ENCODE data around the gene PIK3CA. TPM values are rescaled to one million over a fixed set of nuclear protein-coding genes. Genes with fewer than 3 reads are reported as not detected.

Gene PIK3CA
- total and polyA plus RNA-seq, 2 donors, result 14.1 to 27.3 TPM

DNA sequence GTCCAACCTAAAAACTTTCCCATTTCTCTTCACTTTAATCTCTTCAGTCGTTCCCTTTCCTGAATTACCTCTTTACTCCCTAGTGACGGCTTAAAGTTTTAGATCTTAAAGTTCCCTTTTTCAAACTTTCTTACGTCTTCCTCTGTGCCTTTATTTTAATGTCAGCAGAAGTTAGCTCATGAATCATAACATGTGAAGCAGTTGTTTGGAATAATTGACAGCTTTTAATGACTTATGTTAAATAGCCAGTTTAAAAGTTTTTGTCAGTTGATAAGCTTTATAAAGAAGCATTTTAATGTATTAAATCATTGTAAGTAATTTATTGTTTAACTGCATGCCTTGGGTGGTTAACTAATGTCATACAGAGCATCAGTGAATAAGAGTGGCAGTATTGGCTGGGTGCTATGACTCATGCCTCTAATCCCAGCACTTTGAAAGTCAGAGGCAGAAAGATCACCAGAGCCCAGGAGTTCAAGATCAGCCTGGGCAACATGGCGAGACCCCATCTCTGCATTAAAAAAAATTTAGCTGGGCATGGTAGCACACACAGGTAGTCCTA lies 33.9 kb downstream of the PIK3CA start:
- Histone ChIP-seq H3K36me3 (ENCODE audit: control insufficient read depth in 2 of 2, insufficient read depth in 2 of 2, low read length in 1 of 2) (no peaks in the 10 kb centered on the region), H3K4me3 (ENCODE audit: low read length in 2 of 2) (no peak overlapping the region), H3K4me1 (ENCODE audit: control insufficient read depth in 2 of 2, insufficient read depth in 2 of 2, low read length in 2 of 2) (peaks cover 0 to 3% of the 10 kb centered on the region in 2 donors), H3K27ac (ENCODE audit: low read depth in 1 of 2, low read length in 1 of 2) (no peak overlapping the region), H3K9me3 (ENCODE audit: control insufficient read depth in 2 of 2, insufficient read depth in 1 of 2, low read length in 1 of 2) (no peaks in the 10 kb centered on the region), H3K27me3 (ENCODE audit: control insufficient read depth in 2 of 2, insufficient read depth in 1 of 2, low read length in 1 of 2) (no peaks in the 10 kb centered on the region)
- DNase-seq (ENCODE audit: low read depth in 6 of 9, low spot score in 9 of 9), result no peak
- WGBS, result 59% methylated on average over 4 of the region's 4 CpGs

DNA sequence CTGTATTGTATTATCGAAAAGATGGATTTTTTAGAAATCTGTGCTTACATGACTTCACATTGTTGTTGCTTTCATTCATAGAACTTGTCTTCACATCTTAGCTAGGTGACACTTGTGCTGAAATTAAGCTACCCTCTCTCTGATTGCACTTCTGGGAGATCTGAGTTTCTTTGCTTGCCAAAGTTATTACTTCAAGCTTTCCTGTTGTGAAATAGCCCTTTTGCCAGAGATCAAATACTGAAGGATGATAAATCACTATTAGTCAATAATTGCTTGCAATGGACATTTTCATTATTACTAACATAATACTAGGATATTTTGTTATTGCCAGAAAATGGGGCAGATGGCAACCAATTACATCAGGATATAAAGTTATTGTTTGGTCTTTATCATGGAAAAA lies 34.7 kb downstream of the PIK3CA start:
- WGBS, result 99% methylated on average over 1 of the region's 1 CpG
- H3K27ac ChIP-seq (ENCODE audit: low read depth in 1 of 2, low read length in 1 of 2), result no peak overlapping the region

DNA sequence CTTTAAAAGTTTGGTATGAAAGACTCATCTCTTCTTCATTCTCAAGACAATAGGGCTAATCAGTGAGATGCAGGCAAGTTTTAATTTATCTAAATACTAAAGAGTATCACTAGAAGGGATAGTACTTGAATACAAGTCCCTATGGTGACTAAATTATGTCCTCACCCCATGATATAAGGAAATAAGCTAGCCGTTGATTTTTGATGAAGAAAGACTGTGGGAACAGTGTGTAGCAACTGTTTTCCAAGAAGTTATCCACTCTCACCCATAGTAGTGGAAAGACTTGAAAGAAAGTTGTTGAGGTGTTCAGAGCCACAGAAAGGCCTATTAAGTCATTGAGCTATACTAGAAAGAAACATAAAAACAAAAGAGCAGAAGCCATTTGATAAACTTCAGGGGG lies 36.7 kb downstream of the PIK3CA start:
- no peak overlapping the region for H3K27ac ChIP-seq (ENCODE audit: low read depth in 1 of 2, low read length in 1 of 2)
- no peaks in the 10 kb centered on the region for H3K4me1 ChIP-seq (ENCODE audit: control insufficient read depth in 2 of 2, insufficient read depth in 2 of 2, low read length in 2 of 2)
- H3K27me3 ChIP-seq (ENCODE audit: control insufficient read depth in 2 of 2, insufficient read depth in 1 of 2, low read length in 1 of 2), result no peaks in the 10 kb centered on the region
- H3K4me3 ChIP-seq (ENCODE audit: low read length in 2 of 2), result no peak overlapping the region
- H3K36me3 ChIP-seq (ENCODE audit: control insufficient read depth in 2 of 2, insufficient read depth in 2 of 2, low read length in 1 of 2), result no peaks in the 10 kb centered on the region
- no peak for DNase-seq (ENCODE audit: low read depth in 6 of 9, low spot score in 9 of 9)
- WGBS, result 92% methylated on average over 1 of the region's 1 CpG
- H3K9me3 ChIP-seq (ENCODE audit: control insufficient read depth in 2 of 2, insufficient read depth in 1 of 2, low read length in 1 of 2), result no peaks in the 10 kb centered on the region

More for the DNA sequence above, 34.7 kb downstream of the PIK3CA start:
- no peaks in the 10 kb centered on the region for H3K27me3 ChIP-seq (ENCODE audit: control insufficient read depth in 2 of 2, insufficient read depth in 1 of 2, low read length in 1 of 2)
- no peaks in the 10 kb centered on the region for H3K9me3 ChIP-seq (ENCODE audit: control insufficient read depth in 2 of 2, insufficient read depth in 1 of 2, low read length in 1 of 2)
- H3K4me3 ChIP-seq (ENCODE audit: low read length in 2 of 2), result no peak overlapping the region
- no peaks in the 10 kb centered on the region for H3K36me3 ChIP-seq (ENCODE audit: control insufficient read depth in 2 of 2, insufficient read depth in 2 of 2, low read length in 1 of 2)
- peaks cover 0 to 3% of the 10 kb centered on the region in 2 donors for H3K4me1 ChIP-seq (ENCODE audit: control insufficient read depth in 2 of 2, insufficient read depth in 2 of 2, low read length in 2 of 2)
- DNase-seq (ENCODE audit: low read depth in 6 of 9, low spot score in 9 of 9), result no peak

DNA sequence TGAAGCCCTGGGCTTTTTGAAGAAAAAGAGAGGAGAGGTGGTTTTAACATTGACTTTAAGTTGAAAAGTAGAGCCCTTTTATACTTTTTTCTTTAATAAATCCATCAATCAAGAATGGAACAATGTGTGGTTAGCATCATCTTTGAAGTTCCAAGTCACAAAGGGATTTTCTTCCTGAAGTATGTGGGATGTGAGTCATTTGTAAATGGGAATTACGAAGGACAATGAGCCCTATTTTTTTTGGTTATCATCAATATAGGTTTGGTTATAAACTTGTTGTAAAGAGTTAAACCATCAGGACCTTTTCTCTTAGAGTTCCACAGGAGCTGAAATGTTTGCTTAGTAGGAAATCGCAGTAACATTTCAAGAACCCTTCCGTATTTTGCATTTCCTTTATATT lies 38.3 kb downstream of the PIK3CA start:
- no peak overlapping the region for H3K27ac ChIP-seq (ENCODE audit: low read depth in 1 of 2, low read length in 1 of 2)
- H3K27me3 ChIP-seq (ENCODE audit: control insufficient read depth in 2 of 2, insufficient read depth in 1 of 2, low read length in 1 of 2), result no peaks in the 10 kb centered on the region
- no peaks in the 10 kb centered on the region for H3K4me1 ChIP-seq (ENCODE audit: control insufficient read depth in 2 of 2, insufficient read depth in 2 of 2, low read length in 2 of 2)
- no peak for DNase-seq (ENCODE audit: low read depth in 6 of 9, low spot score in 9 of 9)
- no peaks in the 10 kb centered on the region for H3K36me3 ChIP-seq (ENCODE audit: control insufficient read depth in 2 of 2, insufficient read depth in 2 of 2, low read length in 1 of 2)
- no peak overlapping the region for H3K4me3 ChIP-seq (ENCODE audit: low read length in 2 of 2)
- 96% methylated on average over 3 of the region's 3 CpGs for WGBS
- H3K9me3 ChIP-seq (ENCODE audit: control insufficient read depth in 2 of 2, insufficient read depth in 1 of 2, low read length in 1 of 2), result no peaks in the 10 kb centered on the region

DNA sequence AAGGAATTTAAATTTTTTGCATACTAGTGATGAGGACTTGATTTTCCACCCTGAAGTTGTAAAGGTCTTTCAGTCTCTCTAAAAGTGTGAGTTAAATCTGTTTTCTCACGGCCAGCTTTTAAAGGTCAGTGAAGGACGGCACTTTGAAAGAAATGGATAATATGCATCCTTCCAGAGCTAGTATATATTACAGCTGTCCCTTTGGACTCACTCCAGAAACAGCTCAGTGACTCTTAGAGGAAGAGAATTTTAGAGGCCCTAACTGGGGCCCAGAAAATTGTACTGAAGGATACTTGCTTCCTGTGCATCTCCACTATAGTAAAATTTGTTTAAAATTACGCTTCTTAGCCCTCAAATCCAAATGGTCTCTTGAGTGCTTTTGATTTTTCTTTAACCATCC lies 41.6 kb downstream of the PIK3CA start:
- H3K9me3 ChIP-seq (ENCODE audit: control insufficient read depth in 2 of 2, insufficient read depth in 1 of 2, low read length in 1 of 2), result no peaks in the 10 kb centered on the region
- H3K27ac ChIP-seq (ENCODE audit: low read depth in 1 of 2, low read length in 1 of 2), result no peak overlapping the region
- H3K4me3 ChIP-seq (ENCODE audit: low read length in 2 of 2), result no peak overlapping the region
- peaks cover 5 to 6% of the 10 kb centered on the region in 2 donors for H3K4me1 ChIP-seq (ENCODE audit: control insufficient read depth in 2 of 2, insufficient read depth in 2 of 2, low read length in 2 of 2)
- DNase-seq (ENCODE audit: low read depth in 6 of 9, low spot score in 9 of 9), result no peak
- no peaks in the 10 kb centered on the region for H3K36me3 ChIP-seq (ENCODE audit: control insufficient read depth in 2 of 2, insufficient read depth in 2 of 2, low read length in 1 of 2)
- WGBS, result 86% methylated on average over 3 of the region's 3 CpGs
- H3K27me3 ChIP-seq (ENCODE audit: control insufficient read depth in 2 of 2, insufficient read depth in 1 of 2, low read length in 1 of 2), result no peaks in the 10 kb centered on the region

DNA sequence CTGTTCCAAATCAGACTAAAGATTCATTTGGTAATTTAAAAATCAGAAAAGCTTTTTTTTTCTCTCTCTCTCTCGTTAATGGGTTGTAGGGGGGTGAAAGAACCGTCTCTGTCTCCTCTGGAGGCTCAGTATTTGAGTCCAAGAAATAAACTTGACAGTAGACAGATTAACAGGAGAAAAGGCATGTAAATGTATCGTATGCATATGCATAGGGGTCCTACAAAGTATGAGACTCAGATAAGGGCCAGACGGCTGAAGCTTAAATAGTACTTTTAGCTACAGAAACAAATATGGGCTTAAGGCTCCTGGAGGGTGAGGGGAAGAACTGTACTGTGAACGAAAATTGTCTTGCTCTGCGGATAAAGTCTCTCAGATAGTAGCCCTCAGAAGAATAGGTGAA lies 42.4 kb downstream of the PIK3CA start:
- H3K4me1 ChIP-seq (ENCODE audit: control insufficient read depth in 2 of 2, insufficient read depth in 2 of 2, low read length in 2 of 2), result peaks cover 6 to 9% of the 10 kb centered on the region in 2 donors
- DNase-seq (ENCODE audit: low read depth in 6 of 9, low spot score in 9 of 9), result no peak
- H3K27ac ChIP-seq (ENCODE audit: low read depth in 1 of 2, low read length in 1 of 2), result no peak overlapping the region

DNA sequence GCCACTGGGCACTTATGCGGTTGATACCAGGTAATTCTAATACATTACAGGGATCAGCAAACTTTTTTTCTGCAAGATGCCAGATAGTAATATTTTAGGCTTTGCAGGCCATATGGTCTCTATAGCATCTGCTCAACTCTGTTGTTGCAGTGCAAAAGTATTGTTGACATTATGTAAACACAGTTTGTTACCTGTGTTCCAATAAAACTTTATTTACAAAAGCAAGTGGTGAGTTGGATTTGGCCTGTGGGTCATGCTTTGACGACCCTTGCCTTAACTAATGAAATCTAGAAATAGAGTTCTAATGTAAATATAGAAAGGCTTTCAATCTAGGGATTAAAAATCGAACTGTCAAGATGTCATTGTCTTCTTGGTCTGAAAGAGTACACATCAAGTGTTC lies 44.4 kb downstream of the PIK3CA start:
- no peaks in the 10 kb centered on the region for H3K9me3 ChIP-seq (ENCODE audit: control insufficient read depth in 2 of 2, insufficient read depth in 1 of 2, low read length in 1 of 2)
- no peaks in the 10 kb centered on the region for H3K27me3 ChIP-seq (ENCODE audit: control insufficient read depth in 2 of 2, insufficient read depth in 1 of 2, low read length in 1 of 2)
- H3K27ac ChIP-seq (ENCODE audit: low read depth in 1 of 2, low read length in 1 of 2), result no peak overlapping the region
- no peak overlapping the region for H3K4me3 ChIP-seq (ENCODE audit: low read length in 2 of 2)
- DNase-seq (ENCODE audit: low read depth in 6 of 9, low spot score in 9 of 9), result no peak
- peaks cover 9 to 12% of the 10 kb centered on the region in 2 donors for H3K4me1 ChIP-seq (ENCODE audit: control insufficient read depth in 2 of 2, insufficient read depth in 2 of 2, low read length in 2 of 2)
- H3K36me3 ChIP-seq (ENCODE audit: control insufficient read depth in 2 of 2, insufficient read depth in 2 of 2, low read length in 1 of 2), result no peaks in the 10 kb centered on the region
- WGBS, result 97% methylated on average over 3 of the region's 3 CpGs

More for the DNA sequence above, 42.4 kb downstream of the PIK3CA start:
- WGBS, result 97% methylated on average over 6 of the region's 6 CpGs
- no peaks in the 10 kb centered on the region for H3K9me3 ChIP-seq (ENCODE audit: control insufficient read depth in 2 of 2, insufficient read depth in 1 of 2, low read length in 1 of 2)
- H3K36me3 ChIP-seq (ENCODE audit: control insufficient read depth in 2 of 2, insufficient read depth in 2 of 2, low read length in 1 of 2), result no peaks in the 10 kb centered on the region
- H3K27me3 ChIP-seq (ENCODE audit: control insufficient read depth in 2 of 2, insufficient read depth in 1 of 2, low read length in 1 of 2), result no peaks in the 10 kb centered on the region
- no peak overlapping the region for H3K4me3 ChIP-seq (ENCODE audit: low read length in 2 of 2)

DNA sequence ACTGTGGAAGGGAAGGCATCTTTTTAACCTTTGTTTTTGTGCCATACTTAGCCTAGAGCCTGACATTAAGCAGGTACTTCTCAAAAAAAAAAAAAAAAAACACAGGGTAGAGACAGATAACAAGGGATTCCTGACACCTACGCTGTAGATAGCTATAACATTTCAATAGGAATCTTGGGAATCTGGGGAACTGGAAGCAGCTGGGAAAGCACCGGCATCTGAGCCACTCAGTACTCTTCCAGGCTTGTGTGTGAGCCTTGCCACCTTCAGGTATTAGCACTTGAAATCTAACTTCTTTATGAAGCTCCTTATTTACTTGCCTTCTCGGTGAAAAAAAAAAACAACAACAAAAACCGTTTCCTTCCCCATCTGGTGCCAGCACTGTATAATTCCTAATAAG lies 46.8 kb downstream of the PIK3CA start:
- Histone ChIP-seq H3K27ac (ENCODE audit: low read depth in 1 of 2, low read length in 1 of 2) (peak overlapping the region in 1 of 2 donors; percentile 44), H3K27me3 (ENCODE audit: control insufficient read depth in 2 of 2, insufficient read depth in 1 of 2, low read length in 1 of 2) (no peaks in the 10 kb centered on the region), H3K4me1 (ENCODE audit: control insufficient read depth in 2 of 2, insufficient read depth in 2 of 2, low read length in 2 of 2) (peaks cover 9 to 12% of the 10 kb centered on the region in 2 donors), H3K36me3 (ENCODE audit: control insufficient read depth in 2 of 2, insufficient read depth in 2 of 2, low read length in 1 of 2) (no peaks in the 10 kb centered on the region), H3K9me3 (ENCODE audit: control insufficient read depth in 2 of 2, insufficient read depth in 1 of 2, low read length in 1 of 2) (no peaks in the 10 kb centered on the region), H3K4me3 (ENCODE audit: low read length in 2 of 2) (no peak overlapping the region)
- DNase-seq (ENCODE audit: low read depth in 6 of 9, low spot score in 9 of 9), result no peak
- 92% methylated on average over 4 of the region's 4 CpGs for WGBS

DNA sequence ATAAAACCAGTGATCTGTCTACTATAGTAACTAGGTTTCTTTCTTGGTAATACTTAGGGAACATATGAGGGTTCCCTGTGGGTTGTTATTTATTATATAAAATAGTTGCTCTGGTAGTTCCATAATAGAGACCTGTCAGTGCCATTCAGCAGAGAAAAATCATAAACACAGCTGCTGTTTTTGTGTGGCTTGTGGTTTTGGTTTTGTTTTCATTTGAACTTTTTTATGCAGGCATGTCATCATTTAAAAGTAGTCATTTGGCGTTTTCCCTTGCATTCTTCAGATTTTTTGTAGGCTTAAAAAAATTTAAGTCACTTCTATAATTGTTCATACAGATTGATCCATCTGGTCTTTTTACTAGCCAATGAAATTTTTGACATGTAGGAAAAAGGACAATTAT lies 47.9 kb downstream of the PIK3CA start:
- Histone ChIP-seq H3K9me3 (ENCODE audit: control insufficient read depth in 2 of 2, insufficient read depth in 1 of 2, low read length in 1 of 2) (no peaks in the 10 kb centered on the region), H3K4me3 (ENCODE audit: low read length in 2 of 2) (no peak overlapping the region), H3K36me3 (ENCODE audit: control insufficient read depth in 2 of 2, insufficient read depth in 2 of 2, low read length in 1 of 2) (peaks cover 0 to 4% of the 10 kb centered on the region in 2 donors), H3K27me3 (ENCODE audit: control insufficient read depth in 2 of 2, insufficient read depth in 1 of 2, low read length in 1 of 2) (no peaks in the 10 kb centered on the region), H3K27ac (ENCODE audit: low read depth in 1 of 2, low read length in 1 of 2) (no peak overlapping the region), H3K4me1 (ENCODE audit: control insufficient read depth in 2 of 2, insufficient read depth in 2 of 2, low read length in 2 of 2) (peaks cover 9 to 12% of the 10 kb centered on the region in 2 donors)
- 1% methylated on average over 1 of the region's 1 CpG for WGBS
- DNase-seq (ENCODE audit: low read depth in 6 of 9, low spot score in 9 of 9), result peak in 7 of 9 donors; percentile 40 to 85 (median 54)
